Measurements from ENCODE around the gene PARD3B. TPM values are rescaled to one million over a fixed set of nuclear protein-coding genes. Genes with fewer than 3 reads are reported as not detected.

The PARD3B gene
- total RNA-seq, 1 donor from 2014 or later, result 12.3 TPM

GRCh38 chr2:204988836-204989235 lies 443.6 kb downstream of the PARD3B start:
- Histone ChIP-seq H3K9me3 (no peaks in the 10 kb centered on the region), H3K27ac (no peak overlapping the region), H3K4me1 (no peaks in the 10 kb centered on the region), H3K27me3 (no peaks in the 10 kb centered on the region), H3K36me3 (no peaks in the 10 kb centered on the region), H3K4me3 (no peak overlapping the region)
- DNase-seq (ENCODE audit: extremely low spot score in 2 of 2), result no peak
- TF ChIP-seq CTCF (IDR thresholded peaks at IDR 0.05) (no peak), POLR2A (IDR thresholded peaks at IDR 0.05) (no peak), POLR2AphosphoS5 (IDR thresholded peaks at IDR 0.05; ENCODE audit: insufficient read depth in 1 of 2, low read depth in 1 of 2) (no peak)
- intact Hi-C loops (cut with DNase I), result no loop called here

- Histone ChIP-seq H3K27ac (no peak overlapping the region), H3K4me1 (no peaks in the 10 kb centered on the region), H3K9me3 (no peaks in the 10 kb centered on the region), H3K27me3 (no peaks in the 10 kb centered on the region), H3K4me3 (no peak overlapping the region), H3K36me3 (no peaks in the 10 kb centered on the region)
- TF ChIP-seq CTCF (IDR thresholded peaks at IDR 0.05) (no peak), POLR2A (IDR thresholded peaks at IDR 0.05) (no peak), POLR2AphosphoS5 (IDR thresholded peaks at IDR 0.05; ENCODE audit: insufficient read depth in 1 of 2, low read depth in 1 of 2) (no peak)
- DNase-seq (ENCODE audit: extremely low spot score in 2 of 2), result no peak
- intact Hi-C loops (cut with DNase I), result no loop called here
Observed at GRCh38 chr2:204989877-204990276, 444.6 kb downstream of the PARD3B start.

- H3K4me1 ChIP-seq, result no peaks in the 10 kb centered on the region
- H3K36me3 ChIP-seq, result no peaks in the 10 kb centered on the region
- DNase-seq (ENCODE audit: extremely low spot score in 2 of 2), result no peak
- TF ChIP-seq POLR2A (IDR thresholded peaks at IDR 0.05) (no peak), CTCF (IDR thresholded peaks at IDR 0.05) (no peak), POLR2AphosphoS5 (IDR thresholded peaks at IDR 0.05; ENCODE audit: insufficient read depth in 1 of 2, low read depth in 1 of 2) (no peak)
- no peaks in the 10 kb centered on the region for H3K27me3 ChIP-seq
- intact Hi-C loops (cut with DNase I), result no loop called here
- H3K27ac ChIP-seq, result no peak overlapping the region
- H3K9me3 ChIP-seq, result no peaks in the 10 kb centered on the region
- no peak overlapping the region for H3K4me3 ChIP-seq
Observed at GRCh38 chr2:205001300-205001966, 456.2 kb downstream of the PARD3B start.

- intact Hi-C loops (cut with DNase I), result no loop called here
- TF ChIP-seq POLR2A (IDR thresholded peaks at IDR 0.05) (no peak), CTCF (IDR thresholded peaks at IDR 0.05) (no peak), POLR2AphosphoS5 (IDR thresholded peaks at IDR 0.05; ENCODE audit: insufficient read depth in 1 of 2, low read depth in 1 of 2) (no peak)
Observed at GRCh38 chr2:205002390-205002789, 457.1 kb downstream of the PARD3B start.

GRCh38 chr2:205003288-205003687 lies 458.0 kb downstream of the PARD3B start:
- no peaks in the 10 kb centered on the region for H3K4me1 ChIP-seq
- intact Hi-C loops (cut with DNase I), result no loop called here
- no peaks in the 10 kb centered on the region for H3K36me3 ChIP-seq
- H3K27me3 ChIP-seq, result no peaks in the 10 kb centered on the region
- DNase-seq (ENCODE audit: extremely low spot score in 2 of 2), result no peak
- no peaks in the 10 kb centered on the region for H3K9me3 ChIP-seq
- no peak overlapping the region for H3K4me3 ChIP-seq
- TF ChIP-seq CTCF (IDR thresholded peaks at IDR 0.05), result no peak
- no peak overlapping the region for H3K27ac ChIP-seq

More at GRCh38 chr2:205002390-205002789, 457.1 kb downstream of the PARD3B start:
- no peak overlapping the region for H3K4me3 ChIP-seq
- H3K27me3 ChIP-seq, result no peaks in the 10 kb centered on the region
- H3K27ac ChIP-seq, result no peak overlapping the region
- H3K4me1 ChIP-seq, result no peaks in the 10 kb centered on the region
- H3K9me3 ChIP-seq, result no peaks in the 10 kb centered on the region
- H3K36me3 ChIP-seq, result no peaks in the 10 kb centered on the region
- DNase-seq (ENCODE audit: extremely low spot score in 2 of 2), result no peak
